ENCODE measurements around the gene HTR4. TPM values are rescaled to one million over a fixed set of nuclear protein-coding genes. Genes with fewer than 3 reads are reported as not detected.
A peak's percentile ranks its signal among the peaks of the same experiment; 100 is the strongest.

The HTR4 gene
- total RNA-seq, 2 experiments from 2014 or later: not detected

DNA sequence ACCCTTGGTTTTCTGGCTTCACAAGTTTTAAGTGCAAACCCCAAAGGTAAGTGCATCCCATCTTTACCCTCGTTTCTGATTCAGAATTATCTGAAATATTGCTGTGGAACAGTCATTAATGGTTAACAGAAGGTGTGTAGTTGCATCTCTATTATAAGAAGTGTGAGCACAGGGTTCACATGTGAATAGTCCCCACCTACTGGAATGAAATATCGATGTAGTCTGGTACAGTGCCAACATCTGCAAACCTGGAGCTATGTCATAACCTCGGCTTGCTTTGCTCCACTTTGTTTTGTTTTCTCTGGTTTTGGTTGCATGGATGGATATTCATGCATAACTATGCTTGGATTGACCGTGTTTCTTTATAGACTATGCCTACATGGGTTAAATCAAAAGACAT lies 12.6 kb downstream of the HTR4 start:
- Mint-ChIP-seq H3K4me1 (no peaks in the 10 kb centered on the region), H3K9me3 (no peaks in the 10 kb centered on the region), H3K27ac (no peak overlapping the region), H3K27me3 (peaks cover 16% of the 10 kb centered on the region), H3K36me3 (ENCODE audit: low read depth) (no peaks in the 10 kb centered on the region), H3K4me3 (no peak overlapping the region)
- no peak for DNase-seq
- CTCF ChIA-PET: no interaction called here
- POLR2A ChIA-PET: no interaction called here

DNA sequence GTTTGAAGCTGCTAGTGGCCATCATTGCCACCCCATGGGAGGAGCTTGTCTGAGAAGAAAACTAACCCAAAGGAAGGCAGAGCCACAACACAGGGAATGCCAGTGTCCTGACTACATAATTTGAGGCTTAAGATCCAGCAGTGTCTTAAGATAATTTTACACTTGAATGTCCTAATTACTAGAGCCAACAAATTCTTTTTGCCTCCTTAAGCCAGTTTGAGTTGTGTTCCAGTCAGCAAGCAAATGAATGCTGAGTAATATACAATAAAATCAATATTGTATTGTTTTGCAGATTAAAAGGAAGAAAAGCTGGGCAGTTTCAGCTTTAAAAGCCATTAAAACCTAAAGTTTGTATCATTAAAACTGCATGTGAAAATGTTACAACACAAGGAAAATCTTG lies 13.9 kb downstream of the HTR4 start:
- ChIA-PET CTCF (no interaction called here), POLR2A (no interaction called here)
- no peaks in the 10 kb centered on the region for H3K4me1 Mint-ChIP-seq
- H3K27me3 Mint-ChIP-seq: peaks cover 13% of the 10 kb centered on the region
- no peaks in the 10 kb centered on the region for H3K9me3 Mint-ChIP-seq
- no peak overlapping the region for H3K27ac Mint-ChIP-seq
- no peak overlapping the region for H3K4me3 Mint-ChIP-seq
- no peaks in the 10 kb centered on the region for H3K36me3 Mint-ChIP-seq (ENCODE audit: low read depth)
- no peak for DNase-seq

DNA sequence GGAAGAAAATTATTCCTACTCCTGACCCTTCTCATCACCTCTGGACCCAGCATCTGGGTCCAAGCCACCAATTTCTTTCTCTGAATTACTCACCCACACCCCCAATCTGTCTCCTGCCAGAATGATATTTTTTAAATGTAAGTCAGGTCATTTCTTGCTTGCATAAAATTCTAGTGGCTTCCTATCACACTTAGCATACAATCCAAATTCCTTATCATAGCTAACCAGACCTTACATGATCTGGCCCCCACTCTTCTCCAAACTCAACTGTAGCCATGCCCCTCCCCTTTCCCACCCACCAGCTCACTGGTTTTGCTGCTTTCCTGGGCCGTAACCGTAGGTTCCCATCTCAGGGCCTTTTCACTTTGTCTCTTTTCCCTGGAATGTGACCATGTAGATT lies 15.2 kb downstream of the HTR4 start:
- ChIA-PET CTCF (interaction anchor here (0.6 kb wide), 1 partner anchor 1320 kb away, joined by 5 read pairs; no protein-coding TSS in a partner anchor), POLR2A (no interaction called here)

DNA sequence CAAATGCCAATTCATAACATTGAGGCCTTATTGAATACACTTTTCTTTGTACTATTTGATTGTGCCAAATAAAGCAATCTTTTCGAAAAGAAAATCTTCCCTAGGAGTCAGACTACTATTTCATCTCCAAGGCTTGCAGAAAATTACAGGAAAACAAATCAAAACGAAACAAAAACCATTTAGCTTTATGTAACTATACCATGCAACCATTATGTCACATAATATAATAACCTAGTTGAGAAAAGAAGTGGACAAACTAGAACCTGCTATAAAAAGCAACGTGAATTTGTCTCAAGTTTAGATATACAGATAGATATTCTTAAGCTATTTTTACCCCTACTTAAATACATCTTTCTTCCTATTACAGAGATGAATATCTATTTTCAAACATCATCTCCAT lies 18.0 kb downstream of the HTR4 start:
- Mint-ChIP-seq H3K36me3 (ENCODE audit: low read depth) (no peaks in the 10 kb centered on the region), H3K27ac (no peak overlapping the region), H3K4me3 (no peak overlapping the region), H3K9me3 (no peaks in the 10 kb centered on the region), H3K27me3 (peaks cover 20% of the 10 kb centered on the region), H3K4me1 (peaks cover 7% of the 10 kb centered on the region)
- POLR2A ChIA-PET: no interaction called here
- no peak for DNase-seq
- CTCF ChIA-PET: interaction anchor here (0.7 kb wide), 1 partner anchor 192 kb away, joined by 3 read pairs; no protein-coding TSS in a partner anchor

More for the DNA sequence above, 15.2 kb downstream of the HTR4 start:
- H3K27me3 Mint-ChIP-seq: peaks cover 18% of the 10 kb centered on the region
- H3K27ac Mint-ChIP-seq: no peak overlapping the region
- H3K36me3 Mint-ChIP-seq (ENCODE audit: low read depth): no peaks in the 10 kb centered on the region
- no peaks in the 10 kb centered on the region for H3K4me1 Mint-ChIP-seq
- no peaks in the 10 kb centered on the region for H3K9me3 Mint-ChIP-seq
- H3K4me3 Mint-ChIP-seq: no peak overlapping the region
- DNase-seq: no peak

DNA sequence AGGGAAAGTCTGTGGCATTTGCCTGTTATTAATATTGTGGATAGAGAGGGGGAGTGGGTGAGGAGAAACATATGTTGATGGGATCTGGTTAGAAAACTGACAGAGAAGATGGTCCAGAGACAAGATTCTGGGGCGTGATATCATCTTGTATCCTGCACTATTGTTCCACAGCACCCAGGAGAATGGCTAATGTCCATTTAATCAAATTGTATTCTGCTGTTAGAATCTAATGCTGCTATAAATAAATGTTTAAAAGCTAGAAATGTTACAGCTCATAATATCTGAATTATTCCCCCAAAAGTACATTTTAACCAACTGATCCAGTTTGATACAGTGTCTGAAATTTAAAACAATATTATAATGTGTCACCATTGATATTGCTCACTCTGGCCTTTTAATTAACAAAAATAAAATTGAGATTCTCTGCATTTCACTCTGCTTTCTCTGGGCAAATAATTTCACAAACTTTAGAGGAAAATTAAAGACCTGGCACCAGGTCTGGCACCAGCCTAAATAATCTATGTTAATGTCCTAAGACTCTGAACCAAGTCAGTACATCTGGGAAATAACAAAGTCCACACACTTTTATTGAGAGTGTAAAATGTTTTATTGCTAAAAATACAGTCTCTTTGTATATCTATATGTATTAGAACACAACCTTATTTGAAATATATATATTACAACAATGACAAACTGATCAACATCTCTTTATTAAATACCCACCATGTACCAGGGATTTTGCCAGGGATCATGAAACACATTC lies 18.8 kb downstream of the HTR4 start:
- H3K9me3 Mint-ChIP-seq: no peaks in the 10 kb centered on the region
- H3K4me1 Mint-ChIP-seq: peaks cover 7% of the 10 kb centered on the region
- H3K36me3 Mint-ChIP-seq (ENCODE audit: low read depth): no peaks in the 10 kb centered on the region
- no peak overlapping the region for H3K4me3 Mint-ChIP-seq
- DNase-seq: no peak
- H3K27me3 Mint-ChIP-seq: peaks cover 21% of the 10 kb centered on the region
- POLR2A ChIA-PET: no interaction called here
- no peak overlapping the region for H3K27ac Mint-ChIP-seq
- CTCF ChIA-PET: interaction anchor here (0.7 kb wide), 1 partner anchor 191 kb away, joined by 3 read pairs; no protein-coding TSS in a partner anchor

DNA sequence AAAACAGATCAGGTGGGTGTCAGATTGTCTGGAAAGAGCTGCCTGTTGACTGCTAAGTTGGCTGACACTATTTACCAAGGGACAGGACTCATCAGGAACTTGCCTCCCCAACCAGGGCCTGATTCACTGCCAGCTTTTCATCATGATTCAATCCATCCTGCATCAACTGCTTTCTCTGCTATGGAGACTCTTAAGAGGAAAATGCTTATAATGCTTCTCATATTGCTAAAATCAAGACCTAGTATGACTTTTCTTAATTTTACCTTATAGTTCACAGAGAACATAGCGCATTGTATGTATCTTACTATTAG lies 21.3 kb downstream of the HTR4 start:
- ChIA-PET POLR2A (no interaction called here), CTCF (no interaction called here)
- Mint-ChIP-seq H3K27ac (no peak overlapping the region), H3K4me3 (no peak overlapping the region), H3K9me3 (no peaks in the 10 kb centered on the region), H3K36me3 (ENCODE audit: low read depth) (no peaks in the 10 kb centered on the region), H3K27me3 (peaks cover 27% of the 10 kb centered on the region), H3K4me1 (peaks cover 7% of the 10 kb centered on the region)
- no peak for DNase-seq

DNA sequence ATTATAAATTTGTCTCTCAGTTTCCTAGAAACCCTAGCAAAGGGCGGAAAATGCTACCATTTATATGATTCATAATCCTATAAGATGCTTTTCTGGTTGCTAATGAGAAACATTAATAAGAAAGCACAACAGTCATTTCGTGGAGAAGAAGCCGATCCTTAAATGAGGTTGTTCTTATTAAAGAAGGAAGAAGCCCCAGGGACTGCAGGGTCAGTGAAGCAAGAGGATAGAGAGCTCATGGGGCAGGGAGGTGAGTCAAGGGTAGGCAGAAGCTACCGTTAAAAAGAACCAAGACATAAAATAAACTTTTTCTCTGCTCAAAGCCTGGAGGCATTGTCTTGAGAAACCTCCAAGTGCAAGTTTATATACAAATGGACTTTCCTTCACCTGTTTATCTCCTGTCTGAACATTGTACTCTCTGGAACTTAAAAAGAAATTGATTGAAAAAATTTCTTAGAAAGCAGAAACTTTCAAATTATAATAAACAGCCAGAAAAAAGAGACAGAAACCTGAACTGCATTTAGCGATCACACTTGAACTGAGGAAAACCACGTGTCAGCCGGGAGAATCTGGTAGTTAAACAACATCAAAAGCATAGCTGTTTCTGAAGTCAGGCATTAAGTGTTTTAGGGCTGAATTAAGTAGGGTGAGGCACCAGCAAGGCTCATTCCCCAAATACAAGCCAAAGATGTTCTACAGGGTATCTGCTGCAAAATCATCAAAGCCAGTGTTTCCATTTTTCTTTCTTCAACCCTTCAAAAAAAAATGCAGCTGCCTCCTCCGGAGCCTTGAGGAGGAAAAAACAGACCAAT lies 21.9 kb downstream of the HTR4 start:
- no peak overlapping the region for H3K27ac Mint-ChIP-seq
- no peaks in the 10 kb centered on the region for H3K36me3 Mint-ChIP-seq (ENCODE audit: low read depth)
- ChIA-PET POLR2A (no interaction called here), CTCF (no interaction called here)
- H3K4me1 Mint-ChIP-seq: peaks cover 7% of the 10 kb centered on the region
- H3K9me3 Mint-ChIP-seq: no peaks in the 10 kb centered on the region
- peaks cover 27% of the 10 kb centered on the region for H3K27me3 Mint-ChIP-seq
- DNase-seq: no peak
- no peak overlapping the region for H3K4me3 Mint-ChIP-seq

DNA sequence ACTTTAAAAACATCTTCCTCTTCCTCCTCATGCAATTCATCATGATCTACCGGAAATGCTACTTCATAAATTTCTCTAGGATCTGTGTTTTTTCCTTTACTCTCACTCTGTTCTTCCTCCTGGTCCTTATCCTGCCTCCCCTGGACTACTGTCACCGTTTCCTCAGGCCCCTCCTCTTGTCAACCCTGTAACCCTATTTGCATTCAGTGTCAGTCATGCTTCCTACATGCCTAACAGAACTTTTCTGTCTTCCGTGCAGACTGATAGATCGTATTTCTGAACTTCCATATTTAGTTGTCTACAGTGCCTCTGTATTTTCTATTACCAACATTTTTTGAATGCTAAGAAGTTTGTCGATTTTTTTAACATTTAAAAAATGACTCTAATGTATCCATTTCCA lies 27.3 kb downstream of the HTR4 start:
- Mint-ChIP-seq H3K4me1 (peaks cover 4% of the 10 kb centered on the region), H3K36me3 (ENCODE audit: low read depth) (no peaks in the 10 kb centered on the region), H3K9me3 (no peaks in the 10 kb centered on the region), H3K27ac (no peak overlapping the region), H3K4me3 (no peak overlapping the region), H3K27me3 (peaks cover 32% of the 10 kb centered on the region)
- CTCF ChIA-PET: no interaction called here
- no peak for DNase-seq
- POLR2A ChIA-PET: no interaction called here

DNA sequence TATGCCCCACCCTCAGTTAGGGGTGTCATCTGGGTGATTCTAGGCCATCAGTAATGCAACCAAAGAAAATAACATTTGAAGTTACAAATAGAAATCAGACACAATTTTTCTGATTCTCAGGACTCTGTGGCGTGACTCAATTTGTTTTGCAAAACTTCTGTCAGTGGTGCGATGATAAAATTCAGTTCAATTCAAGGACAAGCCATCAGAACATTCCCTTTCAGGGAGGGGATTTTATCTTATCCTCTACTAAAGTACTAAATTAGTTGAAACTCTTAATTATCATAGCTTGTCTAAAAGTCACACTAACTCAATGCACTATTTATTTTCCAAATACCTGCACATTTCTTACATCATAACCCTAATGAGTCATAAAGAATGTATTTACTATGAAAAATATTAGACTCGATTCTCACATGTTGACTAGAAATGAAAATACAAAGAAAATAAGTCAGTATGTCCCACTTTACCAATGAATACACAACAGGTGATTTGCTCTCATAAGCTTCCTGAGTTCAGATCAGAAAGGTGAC lies 28.2 kb downstream of the HTR4 start:
- ChIA-PET CTCF (no interaction called here), POLR2A (no interaction called here)
- Mint-ChIP-seq H3K4me1 (peaks cover 12% of the 10 kb centered on the region), H3K36me3 (ENCODE audit: low read depth) (no peaks in the 10 kb centered on the region), H3K27me3 (peaks cover 30% of the 10 kb centered on the region), H3K9me3 (no peaks in the 10 kb centered on the region), H3K4me3 (no peak overlapping the region), H3K27ac (no peak overlapping the region)
- no peak for DNase-seq

DNA sequence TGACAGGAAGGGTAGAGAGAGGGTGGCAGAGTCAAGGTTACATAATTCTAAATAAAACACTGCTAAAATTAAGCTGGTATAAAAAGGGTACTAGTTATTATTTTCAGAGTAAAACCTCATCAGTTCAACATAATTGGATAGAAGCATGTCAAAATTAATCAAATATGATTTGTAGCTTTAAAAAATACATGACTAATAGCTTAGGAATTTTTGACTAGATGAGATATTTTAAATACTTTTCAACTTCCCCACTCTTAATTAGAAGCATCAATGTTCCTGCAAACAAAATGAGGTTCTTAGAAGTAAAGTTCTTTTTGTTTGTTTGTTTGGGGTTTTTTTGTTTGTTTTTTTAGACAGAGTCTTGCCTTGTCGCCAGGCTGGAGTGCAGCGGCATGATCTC lies 29.1 kb downstream of the HTR4 start:
- no peaks in the 10 kb centered on the region for H3K9me3 Mint-ChIP-seq
- H3K4me1 Mint-ChIP-seq: peaks cover 19% of the 10 kb centered on the region
- POLR2A ChIA-PET: no interaction called here
- DNase-seq: no peak
- H3K27me3 Mint-ChIP-seq: peaks cover 26% of the 10 kb centered on the region
- CTCF ChIA-PET: interaction anchor here (0.6 kb wide), 1 partner anchor 939 kb away, joined by 4 read pairs; no protein-coding TSS in a partner anchor
- no peaks in the 10 kb centered on the region for H3K36me3 Mint-ChIP-seq (ENCODE audit: low read depth)
- no peak overlapping the region for H3K27ac Mint-ChIP-seq
- no peak overlapping the region for H3K4me3 Mint-ChIP-seq

DNA sequence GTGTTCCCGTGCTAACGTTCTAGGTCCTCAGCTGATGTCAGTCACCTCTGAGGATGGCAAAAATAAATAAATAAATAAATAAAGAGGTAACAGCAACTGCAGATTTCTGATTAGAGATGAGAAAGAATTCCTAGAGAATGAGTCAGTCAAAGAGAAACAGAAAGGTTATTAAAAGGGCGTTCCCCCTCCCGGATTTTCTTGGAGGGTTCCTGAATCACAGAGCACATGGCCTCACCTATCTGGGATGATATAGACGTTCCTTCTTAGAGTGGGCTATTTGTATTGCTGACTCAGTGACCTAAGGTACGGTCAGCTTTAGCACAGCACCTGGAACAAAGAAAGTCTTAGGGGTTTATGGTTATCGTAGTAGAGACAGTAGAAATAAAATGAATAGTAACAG lies 30.6 kb downstream of the HTR4 start:
- no peaks in the 10 kb centered on the region for H3K9me3 Mint-ChIP-seq
- no peak overlapping the region for H3K27ac Mint-ChIP-seq
- ChIA-PET POLR2A (no interaction called here), CTCF (interaction anchor here (1.2 kb wide), 1 partner anchor 107 kb away, joined by 3 read pairs; no protein-coding TSS in a partner anchor)
- H3K4me3 Mint-ChIP-seq: no peak overlapping the region
- H3K27me3 Mint-ChIP-seq: peaks cover 20% of the 10 kb centered on the region
- peaks cover 30% of the 10 kb centered on the region for H3K4me1 Mint-ChIP-seq
- no peak for DNase-seq
- no peaks in the 10 kb centered on the region for H3K36me3 Mint-ChIP-seq (ENCODE audit: low read depth)

DNA sequence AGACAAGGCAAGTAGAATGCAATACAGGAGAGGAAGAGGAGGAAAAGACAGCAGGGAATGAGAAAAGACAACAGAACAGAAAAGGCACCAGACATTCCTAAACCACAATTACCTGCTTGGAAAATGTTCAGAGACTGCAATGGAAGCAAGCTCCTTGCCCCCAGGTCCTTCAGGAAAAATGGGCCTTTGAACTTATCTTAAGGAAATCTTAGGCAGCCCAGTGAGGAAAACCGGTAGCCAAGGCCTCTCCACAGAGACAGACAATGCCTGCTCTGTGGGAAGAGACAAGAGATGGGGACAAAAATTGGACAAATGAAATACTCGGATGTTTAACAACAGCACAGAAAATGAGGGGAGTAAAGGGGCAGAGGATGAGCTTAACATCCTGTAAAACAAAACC lies 31.2 kb downstream of the HTR4 start:
- Mint-ChIP-seq H3K36me3 (ENCODE audit: low read depth) (no peaks in the 10 kb centered on the region), H3K4me3 (no peak overlapping the region), H3K9me3 (peaks cover 2% of the 10 kb centered on the region), H3K27ac (no peak overlapping the region), H3K4me1 (peaks cover 35% of the 10 kb centered on the region), H3K27me3 (peaks cover 26% of the 10 kb centered on the region)
- POLR2A ChIA-PET: no interaction called here
- DNase-seq: no peak
- CTCF ChIA-PET: interaction anchor here (1.2 kb wide), 1 partner anchor 108 kb away, joined by 3 read pairs; no protein-coding TSS in a partner anchor

DNA sequence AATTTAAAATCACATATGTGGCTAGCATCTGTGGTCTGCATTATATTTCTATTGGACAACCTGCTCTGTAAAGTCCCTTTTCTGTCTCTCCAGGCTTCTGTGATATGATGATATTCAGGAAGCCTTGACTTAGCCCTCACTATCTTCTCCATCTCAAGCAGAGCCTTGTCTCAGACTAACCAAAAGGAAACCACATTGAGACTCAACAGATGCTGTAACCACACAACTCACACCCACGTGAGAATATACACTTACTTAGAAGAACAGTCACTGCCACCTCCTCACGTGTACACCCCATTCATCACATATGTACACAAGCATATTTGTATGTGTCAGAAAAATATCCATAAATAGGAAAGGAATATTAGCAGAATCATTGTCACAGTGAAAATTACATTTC lies 33.6 kb downstream of the HTR4 start:
- Mint-ChIP-seq H3K36me3 (ENCODE audit: low read depth) (no peaks in the 10 kb centered on the region), H3K27ac (peak overlapping the region; percentile 16), H3K9me3 (peaks cover 4% of the 10 kb centered on the region), H3K27me3 (peaks cover 23% of the 10 kb centered on the region), H3K4me3 (no peak overlapping the region), H3K4me1 (peaks cover 39% of the 10 kb centered on the region)
- DNase-seq: peak; percentile 62
- CTCF ChIA-PET: no interaction called here
- POLR2A ChIA-PET: no interaction called here

Data from activated CD4-positive, alpha-beta T cell treated with anti-CD3 and anti-CD28 coated beads, Interleukin-2, amount 10 ng/mL, durations not matched to agents 7 days and 5 days (primary cell).